HG03175 (cell line): Measurements from ENCODE around the gene C10orf143.

ENCODE experiments used
- ATAC-seq: cut with Tn5 transposase; IDR thresholded peaks from one replicate; pipeline ENCODE4 v1.9.1; 2021; ENCODE audit warnings: mild to moderate bottlenecking, moderate library complexity; ENCODE audit not compliant: unreplicated experiment

The C10orf143 gene

GRCh38 chr10:130018265-130018664 lies 92.4 kb downstream of the C10orf143 start:
- no peak for ATAC-seq

- no peak for ATAC-seq
Measured at GRCh38 chr10:130017631-130018022, 93.0 kb downstream of the C10orf143 start.

- no peak for ATAC-seq
Measured at GRCh38 chr10:130016993-130017630, 93.5 kb downstream of the C10orf143 start.

GRCh38 chr10:130016095-130016494 lies 94.5 kb downstream of the C10orf143 start:
- ATAC-seq: no peak

- ATAC-seq: no peak
Measured at GRCh38 chr10:130015075-130015695, 95.4 kb downstream of the C10orf143 start.

GRCh38 chr10:130014263-130015074 lies 96.2 kb downstream of the C10orf143 start:
- ATAC-seq: no peak
